ENCODE data around the gene RAI1.

RAI1 gene

DNA sequence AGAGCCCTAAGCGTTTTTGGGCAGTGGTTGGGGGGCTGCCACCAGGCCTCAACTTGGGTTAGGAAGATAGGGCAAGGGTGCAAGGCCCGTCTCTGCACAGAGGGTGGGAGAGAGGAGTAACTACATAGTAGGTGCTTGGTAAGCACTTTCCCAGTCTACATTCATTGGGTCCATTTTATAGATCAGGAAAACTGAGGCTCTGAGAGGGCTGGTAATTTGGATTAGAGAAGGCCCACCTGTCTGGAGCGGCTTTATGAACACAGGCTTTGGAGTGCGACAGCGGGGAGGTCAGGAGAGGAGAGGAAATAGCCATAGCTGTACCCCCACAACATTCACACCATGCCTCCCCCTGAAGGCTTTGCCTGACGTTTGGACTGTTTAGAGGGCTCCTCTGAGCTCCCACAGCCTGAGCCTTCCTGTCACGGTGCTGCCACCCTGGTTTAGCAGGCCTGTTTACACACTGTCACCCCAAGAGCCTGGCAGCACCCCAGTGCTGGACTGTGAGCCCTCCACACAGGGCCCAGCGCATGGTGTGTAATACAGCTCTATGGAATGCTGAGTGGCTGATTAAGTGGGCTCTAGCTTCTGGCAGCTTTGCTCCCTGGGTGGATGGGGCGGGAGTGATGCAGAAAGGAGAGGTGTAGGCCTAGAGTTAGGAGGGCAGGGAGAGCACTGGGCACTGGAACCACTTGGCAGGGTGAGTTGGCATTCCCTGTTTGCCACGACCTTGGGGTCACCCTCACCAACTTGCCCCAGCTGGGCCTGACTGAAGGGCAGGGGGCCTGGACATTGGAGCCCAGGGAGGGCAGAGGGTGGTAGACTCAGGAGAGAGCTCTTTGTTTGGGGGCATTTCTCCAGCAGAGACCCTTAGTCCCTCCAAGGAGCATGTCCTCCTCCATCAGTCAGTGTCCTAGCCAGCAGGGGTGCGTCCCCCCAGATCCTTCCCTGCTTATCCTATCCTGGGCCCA lies 73.7 kb downstream of the RAI1 start:
- H3K27ac ChIP-seq: no peak overlapping the region
- TF ChIP-seq POLR2AphosphoS5 (IDR thresholded peaks at IDR 0.05; ENCODE audit: borderline replicate concordance, low read depth, low read length) (no peak), FOXP2 (optimal IDR thresholded peaks at IDR 0.05; ENCODE audit: control extremely low read depth, extremely low read length, insufficient read depth) (no peak), EZH2 (IDR thresholded peaks at IDR 0.05) (no peak)
- no peak overlapping the region for H3K4me3 ChIP-seq
- H3K9me3 ChIP-seq (ENCODE audit: low read depth, low read length): no peaks in the 10 kb centered on the region
- DNase-seq (ENCODE audit: low read depth, low spot score): no peak
- H3K9ac ChIP-seq (ENCODE audit: insufficient read length): no peak overlapping the region
- no peaks in the 10 kb centered on the region for H3K36me3 ChIP-seq (ENCODE audit: insufficient read depth, low read length)

DNA sequence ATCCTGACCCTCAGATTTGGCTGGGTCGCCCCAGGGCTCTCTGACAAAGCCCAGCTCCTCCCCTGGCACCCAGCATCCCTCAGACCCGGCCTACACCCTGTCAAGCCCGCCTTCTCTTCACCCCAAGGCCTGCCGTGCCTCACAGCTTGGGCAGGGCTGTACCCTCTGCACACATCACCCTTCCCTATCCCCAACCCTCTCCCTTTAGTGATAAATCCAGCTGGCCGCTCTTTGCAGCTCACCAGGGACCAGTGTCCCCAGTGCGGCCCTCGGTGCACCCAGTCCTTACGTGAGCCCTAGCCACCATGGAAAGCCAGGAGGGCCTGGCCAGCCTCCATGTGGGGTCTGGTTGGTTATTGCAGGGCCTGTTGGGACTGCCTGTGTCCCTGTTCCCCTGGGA lies 74.5 kb downstream of the RAI1 start:
- TF ChIP-seq EZH2 (IDR thresholded peaks at IDR 0.05): no peak
- H3K9ac ChIP-seq (ENCODE audit: insufficient read length): no peak overlapping the region
- no peak overlapping the region for H3K27ac ChIP-seq
- DNase-seq (ENCODE audit: low read depth, low spot score): no peak
- no peak overlapping the region for H3K4me3 ChIP-seq
- H3K36me3 ChIP-seq (ENCODE audit: insufficient read depth, low read length): no peaks in the 10 kb centered on the region
- H3K9me3 ChIP-seq (ENCODE audit: low read depth, low read length): no peaks in the 10 kb centered on the region

DNA sequence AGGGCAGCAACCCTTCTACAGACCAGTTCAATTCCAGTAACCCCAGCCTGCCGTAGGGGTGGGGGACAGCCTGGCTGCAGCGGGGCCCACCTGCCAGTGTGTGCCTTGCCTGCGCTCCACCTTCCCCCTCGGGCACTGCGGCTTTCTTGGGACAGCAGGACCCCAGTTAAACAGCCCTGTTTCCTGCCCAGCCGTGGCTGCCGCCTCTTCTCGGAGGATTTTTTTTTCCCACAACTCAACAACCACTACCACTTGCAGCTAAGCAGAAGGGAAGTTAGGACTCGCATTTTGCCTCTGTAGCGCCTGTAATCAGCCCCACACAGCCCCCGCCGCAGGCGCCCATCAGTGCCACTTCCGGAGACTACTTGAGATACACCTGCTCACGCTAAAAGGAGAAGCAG lies 76.1 kb downstream of the RAI1 start:
- TF ChIP-seq POLR2AphosphoS5 (IDR thresholded peaks at IDR 0.05; ENCODE audit: borderline replicate concordance, low read depth, low read length) (no peak), FOXP2 (optimal IDR thresholded peaks at IDR 0.05; ENCODE audit: control extremely low read depth, extremely low read length, insufficient read depth) (no peak), EZH2 (IDR thresholded peaks at IDR 0.05) (no peak)
- no peak overlapping the region for H3K4me3 ChIP-seq
- no peak overlapping the region for H3K27ac ChIP-seq
- no peak for DNase-seq (ENCODE audit: low read depth, low spot score)
- H3K36me3 ChIP-seq (ENCODE audit: insufficient read depth, low read length): no peaks in the 10 kb centered on the region
- no peaks in the 10 kb centered on the region for H3K9me3 ChIP-seq (ENCODE audit: low read depth, low read length)
- no peak overlapping the region for H3K9ac ChIP-seq (ENCODE audit: insufficient read length)

DNA sequence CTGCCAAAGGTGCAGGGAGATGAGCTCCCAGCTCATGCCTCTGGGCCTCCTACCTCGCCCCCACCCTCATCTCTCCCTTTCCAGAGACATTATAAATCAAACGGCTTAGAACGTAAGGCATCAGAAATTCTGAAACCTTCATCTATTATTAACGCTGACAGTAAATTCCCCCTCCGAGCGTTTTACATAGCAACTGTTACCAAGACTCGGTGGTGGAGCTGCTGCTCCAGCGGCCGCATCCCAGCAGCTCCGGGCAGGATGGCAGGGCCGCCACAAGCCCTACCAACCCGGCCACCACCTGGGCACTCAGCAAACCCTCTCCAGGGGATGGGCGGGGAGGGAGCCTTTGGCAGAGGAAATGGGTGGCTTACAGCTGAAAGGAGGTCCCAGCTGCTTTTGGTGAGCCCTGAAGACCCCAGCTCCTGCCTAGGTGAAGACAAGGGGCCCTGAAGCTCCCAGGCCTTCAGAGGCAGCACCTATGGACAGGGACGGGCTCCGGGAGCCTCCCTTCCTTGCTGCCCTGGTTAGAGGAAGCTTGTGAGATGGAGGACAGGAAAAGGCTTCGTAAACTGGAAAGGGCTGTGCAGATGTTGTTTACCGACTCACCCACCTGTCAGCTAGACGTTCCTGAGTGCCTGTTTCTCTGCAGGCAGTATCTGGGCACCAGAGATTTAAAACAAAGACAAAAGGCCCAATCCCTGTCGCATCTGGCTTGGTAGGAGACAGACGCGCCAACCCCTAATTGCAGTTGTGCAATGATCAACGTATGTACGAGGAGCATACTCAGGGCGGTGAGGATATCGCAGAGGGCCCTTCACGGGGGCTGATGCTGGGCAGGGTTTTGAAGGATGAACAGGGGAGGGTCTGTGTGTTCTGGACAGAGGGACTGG lies 76.9 kb downstream of the RAI1 start:
- Histone ChIP-seq H3K36me3 (ENCODE audit: insufficient read depth, low read length) (no peaks in the 10 kb centered on the region), H3K27ac (no peak overlapping the region), H3K9ac (ENCODE audit: insufficient read length) (no peak overlapping the region), H3K4me3 (no peak overlapping the region), H3K9me3 (ENCODE audit: low read depth, low read length) (no peaks in the 10 kb centered on the region)
- TF ChIP-seq EZH2 (IDR thresholded peaks at IDR 0.05): no peak
- TF ChIP-seq POLR2AphosphoS5 (IDR thresholded peaks at IDR 0.05; ENCODE audit: borderline replicate concordance, low read depth, low read length): no peak
- TF ChIP-seq FOXP2 (optimal IDR thresholded peaks at IDR 0.05; ENCODE audit: control extremely low read depth, extremely low read length, insufficient read depth): no peak
- no peak for DNase-seq (ENCODE audit: low read depth, low spot score)

DNA sequence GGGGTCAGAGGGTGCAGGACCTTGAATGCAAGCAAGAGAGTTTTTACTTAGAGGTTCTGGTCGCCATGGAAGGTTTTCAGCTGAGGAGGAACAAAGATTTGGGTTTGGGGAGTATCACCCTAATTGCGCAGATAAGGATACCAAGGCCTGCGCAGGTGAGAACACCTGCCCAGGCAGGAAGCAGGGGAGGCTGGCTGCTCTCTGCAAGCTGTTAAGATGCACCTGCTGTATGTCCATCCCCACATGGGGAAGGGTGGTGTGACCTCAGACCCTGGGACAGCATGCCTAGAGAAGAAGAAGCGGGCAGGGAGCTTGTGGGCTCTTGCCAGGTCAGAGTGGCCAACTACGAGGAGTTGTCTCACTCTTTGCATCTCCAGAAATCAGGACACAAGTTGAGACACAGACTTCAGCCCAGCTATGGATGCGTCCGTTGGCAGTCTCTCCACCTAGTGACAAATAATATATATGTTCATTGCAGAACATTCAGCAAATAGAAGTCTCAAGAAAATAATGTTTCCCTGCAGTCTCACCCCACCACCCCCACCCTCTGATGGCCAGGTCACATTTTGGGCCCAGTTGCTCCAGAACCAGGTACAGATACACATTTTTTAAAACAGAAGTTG lies 77.8 kb downstream of the RAI1 start:
- TF ChIP-seq FOXP2 (optimal IDR thresholded peaks at IDR 0.05; ENCODE audit: control extremely low read depth, extremely low read length, insufficient read depth): no peak
- no peak for TF ChIP-seq POLR2AphosphoS5 (IDR thresholded peaks at IDR 0.05; ENCODE audit: borderline replicate concordance, low read depth, low read length)
- TF ChIP-seq EZH2 (IDR thresholded peaks at IDR 0.05): no peak
- Histone ChIP-seq H3K4me3 (no peak overlapping the region), H3K36me3 (ENCODE audit: insufficient read depth, low read length) (no peaks in the 10 kb centered on the region), H3K9me3 (ENCODE audit: low read depth, low read length) (no peaks in the 10 kb centered on the region), H3K9ac (ENCODE audit: insufficient read length) (no peak overlapping the region), H3K27ac (no peak overlapping the region)
- DNase-seq (ENCODE audit: low read depth, low spot score): no peak

DNA sequence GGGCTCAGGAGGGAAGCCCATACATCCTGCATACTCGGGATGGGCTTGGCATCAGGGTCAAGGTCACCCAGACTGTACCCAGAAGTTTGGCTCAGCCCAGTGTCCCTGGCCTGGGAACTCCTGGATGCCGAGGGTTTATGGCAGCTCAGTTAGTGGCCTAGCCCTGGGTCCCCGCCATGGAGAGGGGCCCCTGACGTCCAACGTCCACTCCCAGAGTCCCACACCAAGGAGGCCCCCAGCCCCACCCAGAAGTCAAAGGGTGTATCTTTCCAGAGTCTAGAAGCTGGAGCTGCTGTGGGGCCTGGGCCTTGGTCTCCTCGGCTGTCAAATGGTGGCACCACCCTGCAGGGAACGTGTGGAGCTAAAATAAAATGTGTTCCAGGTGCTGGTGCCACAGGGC lies 79.1 kb downstream of the RAI1 start:
- H3K36me3 ChIP-seq (ENCODE audit: insufficient read depth, low read length): no peaks in the 10 kb centered on the region
- no peak overlapping the region for H3K27ac ChIP-seq
- H3K9me3 ChIP-seq (ENCODE audit: low read depth, low read length): no peaks in the 10 kb centered on the region
- H3K9ac ChIP-seq (ENCODE audit: insufficient read length): no peak overlapping the region
- no peak overlapping the region for H3K4me3 ChIP-seq
- no peak for TF ChIP-seq FOXP2 (optimal IDR thresholded peaks at IDR 0.05; ENCODE audit: control extremely low read depth, extremely low read length, insufficient read depth)
- no peak for TF ChIP-seq POLR2AphosphoS5 (IDR thresholded peaks at IDR 0.05; ENCODE audit: borderline replicate concordance, low read depth, low read length)
- TF ChIP-seq EZH2 (IDR thresholded peaks at IDR 0.05): no peak
- DNase-seq (ENCODE audit: low read depth, low spot score): no peak

DNA sequence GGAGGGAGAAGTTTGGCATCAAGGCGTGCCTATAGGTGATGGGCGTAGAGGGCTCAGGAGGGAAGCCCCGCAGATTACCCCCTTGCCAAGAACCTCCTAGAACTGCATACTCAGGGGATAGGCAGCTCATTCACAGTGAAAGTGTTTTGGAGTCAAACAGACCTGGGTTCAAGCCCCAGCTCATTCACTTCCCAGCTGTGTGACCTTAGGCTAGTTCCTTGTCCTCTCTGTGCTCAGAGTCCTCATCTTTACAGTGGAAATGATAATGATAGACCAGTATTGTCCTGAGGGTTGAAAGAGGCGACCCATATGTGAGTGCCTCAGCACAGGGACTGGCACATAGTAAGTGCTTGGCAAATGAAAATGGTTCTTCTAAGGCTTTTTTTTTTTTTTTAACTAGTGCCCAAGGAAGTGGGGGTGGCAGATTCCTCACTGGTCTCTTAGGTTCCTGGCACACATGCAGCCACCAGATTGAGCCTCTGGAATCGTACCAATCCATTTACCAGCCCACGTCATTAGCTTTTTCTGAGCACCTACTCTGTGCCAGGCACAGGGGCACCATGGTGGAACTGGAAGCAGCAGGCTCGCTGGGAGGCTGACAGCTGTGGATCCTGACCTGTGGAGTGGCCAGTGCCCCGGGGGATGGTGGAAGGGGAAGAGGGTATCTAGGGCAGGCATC lies 79.8 kb downstream of the RAI1 start:
- H3K4me3 ChIP-seq: no peak overlapping the region
- TF ChIP-seq POLR2AphosphoS5 (IDR thresholded peaks at IDR 0.05; ENCODE audit: borderline replicate concordance, low read depth, low read length): no peak
- TF ChIP-seq FOXP2 (optimal IDR thresholded peaks at IDR 0.05; ENCODE audit: control extremely low read depth, extremely low read length, insufficient read depth): no peak
- no peak for TF ChIP-seq EZH2 (IDR thresholded peaks at IDR 0.05)
- H3K36me3 ChIP-seq (ENCODE audit: insufficient read depth, low read length): no peaks in the 10 kb centered on the region
- no peak overlapping the region for H3K27ac ChIP-seq
- no peak for DNase-seq (ENCODE audit: low read depth, low spot score)
- H3K9me3 ChIP-seq (ENCODE audit: low read depth, low read length): no peaks in the 10 kb centered on the region
- no peak overlapping the region for H3K9ac ChIP-seq (ENCODE audit: insufficient read length)
